ENCODE results near the gene RASIP1.
"Not testable (repeated sequence)": the region's sequence is repeated elsewhere in the genome, so short reads cannot be mapped to it uniquely, and the experiment has no call there.

Gene RASIP1

DNA sequence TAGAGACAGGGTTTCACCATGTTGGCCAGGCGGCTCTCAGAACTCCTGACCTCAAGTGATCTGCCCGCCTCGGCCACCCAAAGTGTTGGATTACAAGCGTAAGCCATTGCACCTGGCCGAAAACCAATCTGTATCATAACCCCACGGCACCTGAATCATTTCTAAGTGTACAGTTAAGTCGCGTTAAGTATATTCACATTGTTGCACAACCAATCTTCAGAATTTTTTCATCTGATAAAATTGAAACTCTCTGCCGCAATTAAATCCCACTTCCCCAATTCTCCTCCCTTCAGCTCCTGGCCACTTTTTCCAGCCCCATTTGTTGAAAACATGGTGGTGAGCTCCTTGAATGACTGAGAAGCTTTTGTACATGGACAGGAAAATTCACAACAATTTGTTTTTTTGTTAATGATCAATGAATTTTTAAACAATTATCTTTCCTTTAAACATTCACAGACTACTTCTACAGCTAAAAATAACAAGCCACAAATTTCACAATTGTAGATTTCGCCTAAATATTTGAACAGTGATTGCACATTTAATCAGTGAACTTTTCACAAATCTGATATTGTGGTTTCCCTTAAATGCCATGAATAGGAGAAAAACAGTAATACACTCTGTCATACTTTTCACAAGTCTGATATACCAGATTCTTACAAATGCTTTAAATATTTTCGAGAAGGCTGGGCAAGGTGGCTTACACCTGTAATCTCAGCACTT is 28.7 kb upstream of the RASIP1 start:
- DNase-seq (ENCODE audit: insufficient read length): no peak
- TF ChIP-seq POLR2A (IDR thresholded peaks at IDR 0.05; ENCODE audit: low read depth, low read length): no peak
- TF ChIP-seq TAF1 (IDR thresholded peaks at IDR 0.05; ENCODE audit: borderline replicate concordance, low read depth, low read length): no peak
- TF ChIP-seq POLR2AphosphoS5 (IDR thresholded peaks at IDR 0.05; ENCODE audit: low read depth, low read length): no peak
- no peak for FAIRE-seq

DNA sequence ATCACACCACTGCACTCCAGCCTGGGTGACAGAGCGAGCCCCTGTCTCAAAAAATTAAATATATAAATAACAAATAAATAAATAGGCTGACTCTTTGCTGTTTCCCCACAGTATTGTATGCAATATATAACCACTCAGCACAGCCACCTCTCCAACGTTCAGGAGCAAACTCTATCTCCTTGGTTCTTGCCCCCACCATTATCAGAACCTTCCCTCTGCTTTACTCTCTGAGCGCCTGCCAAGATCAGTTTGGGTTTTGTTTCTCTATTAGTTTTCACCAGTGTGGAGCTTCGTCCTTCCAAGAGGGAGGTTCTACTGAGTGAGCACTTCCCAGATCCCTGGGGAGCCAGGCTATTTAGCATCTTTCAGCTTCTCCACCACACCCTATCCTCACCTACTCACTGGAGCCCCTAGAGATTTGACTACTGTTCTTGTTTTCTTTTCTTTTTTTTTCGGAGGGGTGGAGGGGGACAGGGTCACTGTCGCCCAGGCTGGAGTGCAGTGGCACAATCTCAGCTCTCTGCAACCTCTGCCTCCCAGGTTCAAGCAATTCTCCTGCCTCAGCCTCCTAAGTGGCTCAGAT is 27.9 kb upstream of the RASIP1 start:
- not testable (repeated sequence) for DNase-seq (ENCODE audit: insufficient read length); FAIRE-seq

DNA sequence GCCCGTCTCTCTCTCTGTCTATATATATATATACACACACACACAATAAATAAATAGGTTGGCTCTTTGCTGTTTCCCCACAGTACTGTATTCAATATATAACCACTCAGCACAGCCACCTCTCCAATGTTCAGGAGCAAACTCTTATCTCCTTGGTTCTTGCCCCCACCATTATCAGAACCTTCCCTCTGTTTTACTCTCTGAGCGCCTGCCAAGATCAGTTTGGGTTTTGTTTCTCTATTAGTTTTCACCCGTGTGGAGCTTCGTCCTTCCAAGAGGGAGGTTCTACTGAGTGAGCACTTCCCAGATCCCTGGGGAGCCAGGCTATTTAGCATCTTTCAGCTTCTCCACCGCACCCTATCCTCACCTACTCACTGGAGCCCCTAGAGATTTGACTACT is 25.4 kb upstream of the RASIP1 start:
- DNase-seq (ENCODE audit: insufficient read length); FAIRE-seq: not testable (repeated sequence)

DNA sequence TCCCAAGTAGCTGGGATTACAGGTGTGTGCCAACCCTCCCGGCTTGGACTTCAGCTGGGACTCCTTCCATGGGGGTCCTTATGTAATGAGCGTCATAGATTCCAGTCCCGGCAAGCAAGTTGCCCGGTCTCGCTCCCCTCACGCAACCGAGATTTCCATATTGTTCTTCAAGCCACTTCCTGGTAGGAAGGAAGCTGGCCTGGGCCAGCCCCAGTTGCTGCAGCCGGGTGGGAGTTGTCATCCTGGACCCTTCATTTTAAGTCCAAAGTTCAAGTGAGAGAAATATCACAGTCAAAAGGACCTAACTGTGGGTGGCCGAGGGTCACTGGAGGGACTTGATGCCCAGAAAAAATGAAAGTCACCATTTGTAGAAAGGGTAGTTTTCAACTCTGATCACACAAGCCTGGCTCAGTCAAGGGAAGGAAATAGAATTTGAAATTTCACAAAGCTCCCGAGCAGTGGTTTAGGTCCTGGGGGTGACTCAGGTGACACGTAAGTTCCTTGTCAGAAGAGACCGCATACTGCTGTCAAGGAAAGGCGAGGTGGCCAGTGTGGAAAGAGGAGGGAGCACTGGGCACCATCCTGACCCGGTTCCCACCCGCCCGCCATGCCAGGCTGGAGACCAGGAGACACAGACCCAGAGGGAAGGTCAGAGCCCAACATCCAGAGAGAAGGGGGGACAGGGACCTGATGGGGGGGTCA is 20.2 kb upstream of the RASIP1 start:
- FAIRE-seq (no peak), DNase-seq (ENCODE audit: insufficient read length) (no peak)
- no peak for TF ChIP-seq POLR2A (IDR thresholded peaks at IDR 0.05; ENCODE audit: low read depth, low read length)
- no peak for TF ChIP-seq TAF1 (IDR thresholded peaks at IDR 0.05; ENCODE audit: borderline replicate concordance, low read depth, low read length)
- TF ChIP-seq POLR2AphosphoS5 (IDR thresholded peaks at IDR 0.05; ENCODE audit: low read depth, low read length): no peak

DNA sequence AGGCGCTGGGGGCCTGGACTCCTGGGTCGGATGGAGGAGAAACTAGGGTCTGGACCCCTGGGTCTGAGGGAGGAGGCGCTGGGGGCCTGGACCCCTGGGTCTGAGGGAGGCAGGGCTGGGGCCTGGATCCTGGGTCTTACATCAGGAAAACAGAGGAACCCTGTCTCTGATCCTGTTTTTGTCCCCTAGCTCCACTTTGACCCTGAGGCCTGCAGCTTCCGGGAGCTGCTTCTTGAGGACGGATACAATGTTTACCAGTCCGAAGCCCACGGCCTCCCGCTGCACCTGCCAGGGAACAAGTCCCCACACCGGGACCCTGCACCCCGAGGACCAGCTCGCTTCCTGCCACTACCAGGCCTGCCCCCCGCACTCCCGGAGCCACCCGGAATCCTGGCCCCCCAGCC is 17.3 kb upstream of the RASIP1 start:
- DNase-seq (ENCODE audit: insufficient read length) (no peak), FAIRE-seq (no peak)
- TF ChIP-seq POLR2A (IDR thresholded peaks at IDR 0.05; ENCODE audit: low read depth, low read length): no peak
- TF ChIP-seq TAF1 (IDR thresholded peaks at IDR 0.05; ENCODE audit: borderline replicate concordance, low read depth, low read length): no peak
- no peak for TF ChIP-seq POLR2AphosphoS5 (IDR thresholded peaks at IDR 0.05; ENCODE audit: low read depth, low read length)

DNA sequence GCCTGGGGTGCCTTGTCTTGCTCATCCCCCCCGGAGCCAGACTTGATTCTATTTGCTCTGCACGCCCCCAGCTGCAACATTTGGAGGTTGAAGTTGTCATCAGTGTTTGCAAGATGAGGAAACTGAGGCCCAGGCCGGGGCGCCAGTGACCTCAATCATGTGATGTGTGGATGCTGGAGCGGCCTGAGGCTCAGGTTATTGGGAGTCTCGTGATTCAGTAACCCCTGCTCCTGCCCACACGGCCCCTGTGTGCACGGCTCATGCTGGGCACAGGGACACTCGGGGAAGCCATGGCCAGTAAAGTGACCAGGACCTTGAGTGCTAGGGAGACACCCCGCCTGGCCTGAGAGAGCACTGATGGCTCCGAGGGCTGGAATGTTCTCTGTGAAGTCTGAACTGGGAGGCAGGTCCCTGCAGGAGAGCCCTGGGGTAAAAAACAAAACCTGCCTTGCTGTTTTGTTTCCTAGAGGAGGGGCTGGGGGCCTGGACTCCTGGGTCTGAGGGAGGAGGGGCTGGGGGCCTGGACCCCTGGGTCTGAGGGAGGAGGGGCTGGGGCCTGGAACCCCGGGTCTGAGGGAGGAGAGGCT is 16.8 kb upstream of the RASIP1 start:
- DNase-seq (ENCODE audit: insufficient read length) (no peak), FAIRE-seq (no peak)
- TF ChIP-seq POLR2AphosphoS5 (IDR thresholded peaks at IDR 0.05; ENCODE audit: low read depth, low read length): no peak
- no peak for TF ChIP-seq POLR2A (IDR thresholded peaks at IDR 0.05; ENCODE audit: low read depth, low read length)
- no peak for TF ChIP-seq TAF1 (IDR thresholded peaks at IDR 0.05; ENCODE audit: borderline replicate concordance, low read depth, low read length)

DNA sequence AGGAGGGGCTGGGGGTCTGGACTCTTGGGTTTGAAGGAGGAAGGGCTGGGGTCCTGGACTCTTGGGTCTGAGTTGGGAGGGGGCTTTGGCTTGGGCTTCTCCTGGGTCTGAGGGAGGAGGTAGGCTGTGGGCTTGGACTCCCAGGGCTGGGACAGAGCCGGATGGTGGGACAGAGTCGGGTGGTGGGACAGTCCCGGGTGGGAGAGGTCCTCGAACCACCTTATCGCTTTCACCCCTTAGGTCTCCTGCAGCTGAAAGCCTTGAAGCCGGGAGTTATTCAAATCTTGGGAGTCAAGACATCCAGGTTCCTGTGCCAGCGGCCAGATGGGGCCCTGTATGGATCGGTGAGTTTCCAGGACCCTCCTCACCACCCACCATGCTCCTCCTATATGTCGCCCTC is 16.3 kb upstream of the RASIP1 start:
- DNase-seq (ENCODE audit: insufficient read length) (no peak), FAIRE-seq (no peak)

DNA sequence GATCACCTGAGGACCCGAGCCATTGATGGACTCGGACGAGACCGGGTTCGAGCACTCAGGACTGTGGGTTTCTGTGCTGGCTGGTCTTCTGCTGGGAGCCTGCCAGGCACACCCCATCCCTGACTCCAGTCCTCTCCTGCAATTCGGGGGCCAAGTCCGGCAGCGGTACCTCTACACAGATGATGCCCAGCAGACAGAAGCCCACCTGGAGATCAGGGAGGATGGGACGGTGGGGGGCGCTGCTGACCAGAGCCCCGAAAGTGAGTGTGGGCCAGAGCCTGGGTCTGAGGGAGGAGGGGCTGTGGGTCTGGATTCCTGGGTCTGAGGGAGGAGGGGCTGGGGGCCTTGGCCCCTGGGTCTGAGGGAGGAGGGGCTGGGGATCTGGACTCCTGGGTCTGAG is 15.8 kb upstream of the RASIP1 start:
- DNase-seq (ENCODE audit: insufficient read length) (no peak), FAIRE-seq (no peak)
- no peak for TF ChIP-seq POLR2AphosphoS5 (IDR thresholded peaks at IDR 0.05; ENCODE audit: low read depth, low read length)
- no peak for TF ChIP-seq TAF1 (IDR thresholded peaks at IDR 0.05; ENCODE audit: borderline replicate concordance, low read depth, low read length)
- TF ChIP-seq POLR2A (IDR thresholded peaks at IDR 0.05; ENCODE audit: low read depth, low read length): no peak

More for the DNA sequence above, 16.3 kb upstream of the RASIP1 start:
- TF ChIP-seq POLR2AphosphoS5 (IDR thresholded peaks at IDR 0.05; ENCODE audit: low read depth, low read length): no peak
- TF ChIP-seq TAF1 (IDR thresholded peaks at IDR 0.05; ENCODE audit: borderline replicate concordance, low read depth, low read length): no peak
- TF ChIP-seq POLR2A (IDR thresholded peaks at IDR 0.05; ENCODE audit: low read depth, low read length): no peak

DNA sequence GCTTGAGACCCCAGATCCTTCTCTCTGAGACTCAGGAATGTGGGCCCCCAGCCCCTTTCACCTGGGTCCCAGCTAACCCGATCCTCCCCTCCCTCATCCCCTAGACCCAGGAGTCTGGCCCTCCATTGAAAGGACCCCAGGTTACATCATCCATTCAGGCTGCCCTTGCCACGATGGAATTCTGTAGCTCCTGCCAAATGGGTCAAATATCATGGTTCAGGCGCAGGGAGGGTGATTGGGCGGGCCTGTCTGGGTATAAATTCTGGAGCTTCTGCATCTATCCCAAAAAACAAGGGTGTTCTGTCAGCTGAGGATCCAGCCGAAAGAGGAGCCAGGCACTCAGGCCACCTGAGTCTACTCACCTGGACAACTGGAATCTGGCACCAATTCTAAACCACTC is 15.4 kb upstream of the RASIP1 start:
- DNase-seq (ENCODE audit: insufficient read length) (no peak), FAIRE-seq (no peak)
- no peak for TF ChIP-seq POLR2AphosphoS5 (IDR thresholded peaks at IDR 0.05; ENCODE audit: low read depth, low read length)
- TF ChIP-seq POLR2A (IDR thresholded peaks at IDR 0.05; ENCODE audit: low read depth, low read length): no peak
- TF ChIP-seq TAF1 (IDR thresholded peaks at IDR 0.05; ENCODE audit: borderline replicate concordance, low read depth, low read length): no peak

DNA sequence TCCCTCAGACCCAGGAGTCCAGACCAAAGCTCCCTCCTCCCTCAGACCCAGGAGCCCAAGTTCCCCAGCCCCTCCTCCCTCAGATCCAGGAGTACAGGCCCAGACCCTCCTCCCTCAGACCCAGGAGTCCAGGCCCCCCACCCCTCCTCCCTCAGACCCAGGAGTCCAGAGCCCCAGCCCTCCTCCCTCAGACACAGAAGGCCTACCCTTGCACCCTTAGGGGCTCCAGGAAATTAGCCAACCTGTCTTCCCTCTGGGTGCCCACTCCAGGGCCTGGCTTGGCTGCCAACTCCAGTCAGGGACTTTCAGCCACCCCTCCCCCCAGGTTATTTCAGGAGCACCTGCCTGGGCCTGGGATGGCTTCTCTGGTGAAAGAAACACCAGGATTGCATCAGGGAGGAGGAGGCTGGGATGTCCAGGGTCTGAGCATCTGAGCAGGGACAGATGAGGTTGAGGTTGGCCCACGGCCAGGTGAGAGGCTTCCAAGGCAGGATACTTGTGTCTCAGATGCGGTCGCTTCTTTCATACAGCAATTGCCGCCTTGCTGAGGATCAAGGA is 14.8 kb upstream of the RASIP1 start, which contains the start of gene FGF21:
Gene FGF21 (plus strand): TSS at position 441 of the 558 bp plus-strand sequence. CDS start 713 bp downstream, outside the sequence.
- FAIRE-seq: no peak
- TF ChIP-seq POLR2AphosphoS5 (IDR thresholded peaks at IDR 0.05; ENCODE audit: low read depth, low read length) (no peak), POLR2A (IDR thresholded peaks at IDR 0.05; ENCODE audit: low read depth, low read length) (no peak), TAF1 (IDR thresholded peaks at IDR 0.05; ENCODE audit: borderline replicate concordance, low read depth, low read length) (no peak)
- DNase-seq (ENCODE audit: insufficient read length): no peak

DNA sequence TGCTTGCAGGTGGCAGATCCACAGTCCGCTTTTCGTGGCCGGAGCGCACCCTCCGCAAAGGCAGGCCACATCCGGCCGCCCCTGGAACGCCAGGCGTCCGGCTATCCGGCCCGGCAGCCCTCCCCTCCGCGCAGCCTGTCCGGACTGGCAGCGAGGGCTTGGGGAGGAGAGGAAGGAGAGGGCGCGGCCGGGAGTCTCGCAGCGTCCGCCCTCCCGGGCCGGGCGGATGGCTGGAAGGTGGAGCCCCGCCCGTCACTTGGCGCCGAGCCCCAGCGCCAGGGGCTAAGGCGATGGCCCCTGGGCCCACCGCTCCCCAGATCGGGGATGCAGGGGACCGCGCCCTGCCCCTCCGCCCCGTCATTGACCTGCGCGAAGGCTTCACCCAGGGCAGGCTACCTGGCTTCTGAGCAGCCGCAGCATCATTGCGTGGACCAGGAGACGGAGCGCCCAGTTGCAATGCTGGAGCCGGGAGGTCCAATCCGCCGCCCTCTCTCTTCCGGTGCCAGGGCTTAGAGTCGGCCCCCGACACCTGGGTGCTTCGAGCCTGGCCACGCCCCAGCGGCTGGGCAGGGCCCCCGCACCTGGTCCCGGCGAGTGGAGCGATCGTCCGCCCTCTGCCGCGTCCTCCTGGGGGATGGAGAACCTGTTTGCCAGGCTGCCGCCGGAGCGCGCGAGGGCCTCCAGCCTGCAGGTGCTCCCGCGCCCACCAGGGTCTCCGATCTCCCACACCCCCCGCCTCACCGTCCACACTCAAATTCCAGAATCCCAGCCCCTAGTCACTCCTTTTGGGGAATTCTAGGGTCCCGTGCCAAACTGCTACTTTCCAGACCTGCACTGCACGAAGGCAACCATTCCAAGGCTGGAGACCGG is 12.3 kb upstream of the RASIP1 start, which contains the start of gene FUT1:
Gene FUT1 (minus strand): TSS at position 146 of the 870 bp plus-strand sequence. CDS start 1,360 bp downstream, outside the sequence.
- DNase-seq (ENCODE audit: insufficient read length): no peak
- TF ChIP-seq POLR2A (IDR thresholded peaks at IDR 0.05; ENCODE audit: low read depth, low read length) (no peak), TAF1 (IDR thresholded peaks at IDR 0.05; ENCODE audit: borderline replicate concordance, low read depth, low read length) (no peak), POLR2AphosphoS5 (IDR thresholded peaks at IDR 0.05; ENCODE audit: low read depth, low read length) (no peak)
- no peak for FAIRE-seq

Measured in GM12892 (cell line).